Astrocyte (in vitro differentiated cells and primary cell): Measurements from ENCODE around the gene ABCF2.

Source experiments
- EZH2 ChIP-seq: IDR thresholded peaks from 2 replicates; pipeline ENCODE4 v1.6.1; 2012; ENCODE audit warnings: mild to moderate bottlenecking, low read length, inconsistent platforms; ENCODE audit not compliant: insufficient read depth
- TF ChIP-seq, protein P1 (sequence below): IDR thresholded peaks from 2 replicates; pipeline ENCODE4 v1.5.1; 2011; ENCODE audit warnings: low read depth, mild to moderate bottlenecking, inconsistent platforms, low read length, moderate library complexity; ENCODE audit not compliant: insufficient read depth

DNA sequence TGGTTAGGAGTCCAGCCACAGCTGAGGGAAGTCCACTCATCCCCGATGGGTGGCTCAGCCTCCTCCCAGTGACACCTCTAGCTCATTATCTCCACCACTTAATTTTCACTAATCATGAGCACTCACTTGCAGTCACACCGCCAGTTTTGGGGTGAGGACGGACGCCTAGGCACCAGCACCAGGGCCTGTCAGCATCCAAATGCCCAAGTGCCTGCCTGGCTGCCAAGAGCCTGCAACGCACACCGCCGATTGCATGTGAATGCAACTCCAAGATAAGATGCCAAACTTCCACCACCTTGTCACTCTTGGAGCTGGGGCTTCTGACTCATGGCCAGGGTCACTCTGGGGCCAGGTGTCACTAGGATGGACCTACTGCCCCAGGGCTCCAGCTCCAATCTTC, 45.9 kb upstream of the ABCF2 start:
- TF ChIP-seq, protein P1, sequence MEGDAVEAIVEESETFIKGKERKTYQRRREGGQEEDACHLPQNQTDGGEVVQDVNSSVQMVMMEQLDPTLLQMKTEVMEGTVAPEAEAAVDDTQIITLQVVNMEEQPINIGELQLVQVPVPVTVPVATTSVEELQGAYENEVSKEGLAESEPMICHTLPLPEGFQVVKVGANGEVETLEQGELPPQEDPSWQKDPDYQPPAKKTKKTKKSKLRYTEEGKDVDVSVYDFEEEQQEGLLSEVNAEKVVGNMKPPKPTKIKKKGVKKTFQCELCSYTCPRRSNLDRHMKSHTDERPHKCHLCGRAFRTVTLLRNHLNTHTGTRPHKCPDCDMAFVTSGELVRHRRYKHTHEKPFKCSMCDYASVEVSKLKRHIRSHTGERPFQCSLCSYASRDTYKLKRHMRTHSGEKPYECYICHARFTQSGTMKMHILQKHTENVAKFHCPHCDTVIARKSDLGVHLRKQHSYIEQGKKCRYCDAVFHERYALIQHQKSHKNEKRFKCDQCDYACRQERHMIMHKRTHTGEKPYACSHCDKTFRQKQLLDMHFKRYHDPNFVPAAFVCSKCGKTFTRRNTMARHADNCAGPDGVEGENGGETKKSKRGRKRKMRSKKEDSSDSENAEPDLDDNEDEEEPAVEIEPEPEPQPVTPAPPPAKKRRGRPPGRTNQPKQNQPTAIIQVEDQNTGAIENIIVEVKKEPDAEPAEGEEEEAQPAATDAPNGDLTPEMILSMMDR: no peak
- no peak for TF ChIP-seq EZH2
